Neuronal stem cell (in vitro differentiated cells): ENCODE data around the gene PEAR1.

Source experiments
- DNase-seq: peaks from one replicate; pipeline ENCODE4 v3.0.0-alpha.2; 2013; ENCODE audit warnings: low spot score
- H2AFZ ChIP-seq: one replicate; pipeline ENCODE4 v1.6.1; 2013; ENCODE audit warnings: mild to moderate bottlenecking, low read length, inconsistent platforms
- H2AK5ac ChIP-seq: 2 replicates; pipeline ENCODE4 v1.6.1; 2013; ENCODE audit warnings: low read depth, mild to moderate bottlenecking, inconsistent platforms, low read length, moderate library complexity, mixed read lengths
- H2BK120ac ChIP-seq: 2 replicates; pipeline ENCODE4 v1.6.1; 2013; ENCODE audit warnings: low read depth, mild to moderate bottlenecking, inconsistent platforms, low read length, moderate library complexity, mixed read lengths
- H2BK12ac ChIP-seq: one replicate; pipeline ENCODE4 v1.6.1; 2013; ENCODE audit warnings: low read length, inconsistent platforms
- H2BK15ac ChIP-seq: 2 replicates; pipeline ENCODE4 v1.6.1; 2013; ENCODE audit warnings: mild to moderate bottlenecking, low read length, inconsistent platforms, mixed read lengths
- H2BK5ac ChIP-seq: one replicate; pipeline ENCODE4 v1.6.1; 2013; ENCODE audit warnings: inconsistent platforms, mild to moderate bottlenecking, low read length, moderate library complexity
- H3K14ac ChIP-seq: one replicate; pipeline ENCODE4 v1.6.1; 2013; ENCODE audit warnings: low read length, inconsistent platforms
- H3K18ac ChIP-seq: 2 replicates; pipeline ENCODE4 v1.6.1; 2013; ENCODE audit warnings: low read length, inconsistent platforms
- H3K23ac ChIP-seq: 2 replicates; pipeline ENCODE4 v1.6.1; 2013; ENCODE audit warnings: low read depth, mild to moderate bottlenecking, mixed read lengths, low read length, inconsistent platforms; ENCODE audit not compliant: poor library complexity
- H3K27ac ChIP-seq: replicated peaks from 3 replicates; pipeline ENCODE4 v1.5.1; 2013; ENCODE audit warnings: low read length, inconsistent platforms
- H3K27me3 ChIP-seq, 3 experiments: 2 replicates each; pipeline ENCODE4 v1.6.1; 2013; ENCODE audit warnings: low read length in 3 of 3, mild to moderate bottlenecking in 2 of 3, inconsistent platforms in 1 of 3, low read depth in 1 of 3, mixed read lengths in 1 of 3, moderate library complexity in 1 of 3; ENCODE audit not compliant: control insufficient read depth in 3 of 3, insufficient read depth in 3 of 3
- H3K36me3 ChIP-seq, 2 donors: replicated peaks in 1 of 2; 2 replicates each; pipeline ENCODE4 v1.6.1; 2013; ENCODE audit warnings: low read length in 2 of 2; ENCODE audit not compliant: control insufficient read depth in 2 of 2, insufficient read depth in 2 of 2
- H3K4ac ChIP-seq: 2 replicates; pipeline ENCODE4 v1.6.1; 2013; ENCODE audit warnings: inconsistent platforms, mild to moderate bottlenecking, low read length, moderate library complexity
- H3K4me1 ChIP-seq, 2 donors: 1 replicate in 1 of 2; 2 replicates in 1 of 2; pipeline ENCODE4 v1.6.1; 2013; ENCODE audit warnings: low read length in 2 of 2, low read depth in 1 of 2; ENCODE audit not compliant: control insufficient read depth in 2 of 2, insufficient read depth in 1 of 2
- H3K4me2 ChIP-seq: one replicate; pipeline ENCODE4 v1.6.1; 2013; ENCODE audit warnings: mild to moderate bottlenecking, low read length, inconsistent platforms; ENCODE audit not compliant: insufficient read depth, poor library complexity, severe bottlenecking
- H3K4me3 ChIP-seq, 2 donors: 2 replicates each; pipeline ENCODE4 v1.5.1; 2013; ENCODE audit warnings: low read length in 2 of 2, mild to moderate bottlenecking in 2 of 2, inconsistent platforms in 1 of 2, moderate library complexity in 1 of 2
- H3K79me1 ChIP-seq: one replicate; pipeline ENCODE4 v1.6.1; 2013; ENCODE audit warnings: low read depth, mild to moderate bottlenecking, inconsistent platforms, low read length, moderate library complexity
- H3K9ac ChIP-seq: one replicate; pipeline ENCODE4 v1.6.1; 2013; ENCODE audit warnings: mild to moderate bottlenecking, low read depth, low read length, inconsistent platforms; ENCODE audit not compliant: poor library complexity
- H3K9me3 ChIP-seq, 2 donors: replicated peaks in 1 of 2; 2 replicates each; pipeline versions ENCODE3 to v1.6.1; 2013; ENCODE audit warnings: low read length in 2 of 2, mild to moderate bottlenecking in 2 of 2, inconsistent platforms in 1 of 2, low read depth in 1 of 2, mixed read lengths in 1 of 2, moderate library complexity in 1 of 2; ENCODE audit not compliant: control insufficient read depth in 2 of 2, insufficient read depth in 1 of 2
- H4K8ac ChIP-seq: one replicate; pipeline ENCODE4 v1.6.1; 2013; ENCODE audit warnings: low read depth, mild to moderate bottlenecking, inconsistent platforms, low read length, moderate library complexity
- H4K91ac ChIP-seq: one replicate; pipeline ENCODE4 v1.6.1; 2013; ENCODE audit warnings: low read length, low read depth, mild to moderate bottlenecking, inconsistent platforms; ENCODE audit not compliant: poor library complexity
- WGBS, 2 donors: extraction: QIAGEN DNeasy Blood & Tissue Kit; methylation state at CpG; one replicate each; pipeline ENCODE4 v1.1.7; 2013; ENCODE audit warnings: missing lambda C conversion rate in 2 of 2, mixed read lengths in 1 of 2; ENCODE audit not compliant: insufficient read length in 2 of 2, insufficient replicate concordance in 1 of 2; ENCODE audit errors: extremely low coverage in 2 of 2; 5-methylcytosine and 5-hydroxymethylcytosine counted together

Gene PEAR1

GRCh38 chr1:156865865-156866248 lies 27.7 kb upstream of the PEAR1 start:
- Histone ChIP-seq H2BK15ac (peak overlapping the region; percentile 55), H3K23ac (no peak overlapping the region), H3K4ac (no peak overlapping the region), H3K14ac (no peak overlapping the region), H3K79me1 (no peaks in the 10 kb centered on the region), H3K9me3 (no peaks in the 10 kb centered on the region), H3K36me3 (no peaks in the 10 kb centered on the region), H4K8ac (no peak overlapping the region), H4K91ac (no peak overlapping the region), H2AK5ac (no peak overlapping the region), H3K18ac (no peak overlapping the region), H2BK5ac (no peak overlapping the region), H3K27ac (no peak overlapping the region), H2BK12ac (peak overlapping the region; percentile 16), H2BK120ac (no peak overlapping the region), H3K9ac (no peak overlapping the region), H3K27me3 (peaks cover 9 to 84% (median 35%) of the 10 kb centered on the region in 3 experiments), H3K4me3 (no peak overlapping the region), H3K4me2 (no peak overlapping the region), H3K4me1 (peaks cover 13 to 18% of the 10 kb centered on the region in 2 donors), H2AFZ (no peak overlapping the region)
- no CpG with 5 or more reads among the region's 4 CpGs for WGBS, 2 donors
- DNase-seq = no peak

- no peaks in the 10 kb centered on the region for H3K36me3 ChIP-seq
- H3K4me2 ChIP-seq = no peak overlapping the region
- no peak overlapping the region for H2BK120ac ChIP-seq
- peak overlapping the region; percentile 79 for H2AK5ac ChIP-seq
- H3K4me1 ChIP-seq = peaks cover 13 to 18% of the 10 kb centered on the region in 2 donors
- no peak overlapping the region for H3K27ac ChIP-seq
- H3K4me3 ChIP-seq = no peak overlapping the region
- H3K79me1 ChIP-seq = no peaks in the 10 kb centered on the region
- no peak overlapping the region for H3K4ac ChIP-seq
- no peak overlapping the region for H4K91ac ChIP-seq
- H3K18ac ChIP-seq = peak overlapping the region; percentile 44
- peak overlapping the region; percentile 25 for H2BK5ac ChIP-seq
- peak overlapping the region; percentile 16 for H2BK12ac ChIP-seq
- H3K14ac ChIP-seq = no peak overlapping the region
- H2BK15ac ChIP-seq = peak overlapping the region; percentile 14
- H3K27me3 ChIP-seq = peaks cover 4 to 84% (median 30%) of the 10 kb centered on the region in 3 experiments
- no CpG with 5 or more reads among the region's 12 CpGs for WGBS, 2 donors
- H3K23ac ChIP-seq = peak overlapping the region; percentile 46
- H3K9me3 ChIP-seq = no peaks in the 10 kb centered on the region
- DNase-seq = no peak
- peak overlapping the region; percentile 22 for H2AFZ ChIP-seq
- no peak overlapping the region for H3K9ac ChIP-seq
- H4K8ac ChIP-seq = no peak overlapping the region
Observed at GRCh38 chr1:156866249-156866909, 27.1 kb upstream of the PEAR1 start.

DNA sequence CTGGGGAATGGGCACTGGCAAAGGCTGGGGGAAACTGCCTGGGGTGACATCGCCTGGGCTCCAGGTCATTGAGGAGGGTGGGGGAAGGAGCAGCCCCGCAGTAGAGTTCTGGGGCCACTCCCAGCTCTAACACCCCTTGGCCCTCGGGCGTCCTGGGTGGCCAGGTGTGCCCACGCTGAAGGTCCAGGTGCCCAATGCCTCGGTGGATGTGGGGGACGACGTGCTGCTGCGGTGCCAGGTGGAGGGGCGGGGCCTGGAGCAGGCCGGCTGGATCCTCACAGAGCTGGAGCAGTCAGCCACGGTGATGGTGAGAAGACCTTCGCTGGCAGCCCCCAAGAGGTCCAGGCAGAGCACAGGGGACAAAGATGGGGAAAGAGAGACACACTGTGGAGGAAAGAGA lies 25.2 kb upstream of the PEAR1 start:
- Histone ChIP-seq H3K36me3 (no peaks in the 10 kb centered on the region), H3K27ac (no peak overlapping the region), H3K18ac (peak overlapping the region; percentile 71), H3K4ac (peak overlapping the region; percentile 39), H3K27me3 (peaks cover 0 to 73% (median 11%) of the 10 kb centered on the region in 3 experiments), H4K8ac (no peak overlapping the region), H4K91ac (no peak overlapping the region), H2BK5ac (no peak overlapping the region), H3K14ac (peak overlapping the region; percentile 86), H2BK12ac (peak overlapping the region; percentile 91), H2AK5ac (peak overlapping the region; percentile 97), H3K4me3 (no peak overlapping the region), H3K4me1 (peaks cover 13 to 18% of the 10 kb centered on the region in 2 donors), H2BK15ac (peak overlapping the region; percentile 95), H3K23ac (peak overlapping the region; percentile 87), H3K9ac (peak overlapping the region; percentile 16), H2AFZ (no peak overlapping the region), H2BK120ac (no peak overlapping the region), H3K79me1 (no peaks in the 10 kb centered on the region), H3K9me3 (no peaks in the 10 kb centered on the region), H3K4me2 (no peak overlapping the region)
- DNase-seq = no peak
- WGBS, 2 donors = no CpG with 5 or more reads among the region's 13 CpGs

- Histone ChIP-seq H3K14ac (no peak overlapping the region), H2AFZ (no peak overlapping the region), H3K4me2 (no peak overlapping the region), H2AK5ac (no peak overlapping the region), H3K4ac (no peak overlapping the region), H3K4me3 (no peak overlapping the region), H3K23ac (no peak overlapping the region), H3K4me1 (peaks cover 13 to 18% of the 10 kb centered on the region in 2 donors), H3K27ac (no peak overlapping the region), H2BK5ac (no peak overlapping the region), H2BK12ac (no peak overlapping the region), H3K18ac (no peak overlapping the region), H3K9ac (no peak overlapping the region), H3K9me3 (no peaks in the 10 kb centered on the region), H3K79me1 (no peaks in the 10 kb centered on the region), H2BK15ac (no peak overlapping the region), H4K91ac (no peak overlapping the region), H4K8ac (no peak overlapping the region), H2BK120ac (no peak overlapping the region), H3K36me3 (no peaks in the 10 kb centered on the region), H3K27me3 (peaks cover 0 to 73% (median 4%) of the 10 kb centered on the region in 3 experiments)
- no peak for DNase-seq
- no CpG with 5 or more reads among the region's 9 CpGs for WGBS, 2 donors
Observed at GRCh38 chr1:156869455-156869854, 24.1 kb upstream of the PEAR1 start.
